IPS-18a (cell line): Measurements from ENCODE around the gene GGCX.

Experiments
- H3K27ac ChIP-seq: one replicate; pipeline ENCODE4 v1.5.1; 2013; ENCODE audit warnings: low read length
- H3K27me3 ChIP-seq: one replicate; pipeline ENCODE4 v1.6.1; 2013; ENCODE audit warnings: mild to moderate bottlenecking, low read length; ENCODE audit not compliant: control insufficient read depth, insufficient read depth
- H3K36me3 ChIP-seq: one replicate; pipeline ENCODE4 v1.6.1; 2013; ENCODE audit warnings: low read depth, low read length; ENCODE audit not compliant: control insufficient read depth
- H3K4me1 ChIP-seq: one replicate; pipeline ENCODE4 v1.6.1; 2013; ENCODE audit warnings: low read depth, low read length; ENCODE audit not compliant: control insufficient read depth
- H3K4me3 ChIP-seq: one replicate; pipeline ENCODE4 v1.5.1; 2013; ENCODE audit warnings: low read length
- H3K9ac ChIP-seq: one replicate; pipeline ENCODE4 v1.6.1; 2013; ENCODE audit warnings: mild to moderate bottlenecking, low read length, moderate library complexity
- H3K9me3 ChIP-seq: one replicate; pipeline ENCODE4 v1.6.1; 2013; ENCODE audit warnings: low read depth, low read length; ENCODE audit not compliant: control insufficient read depth

Gene GGCX

GRCh38 chr2:85501248-85501647 lies 60.0 kb downstream of the GGCX start:
- Histone ChIP-seq H3K36me3 (no peaks in the 10 kb centered on the region), H3K9ac (no peak overlapping the region), H3K27me3 (no peaks in the 10 kb centered on the region), H3K27ac (no peak overlapping the region), H3K9me3 (no peaks in the 10 kb centered on the region), H3K4me3 (no peak overlapping the region), H3K4me1 (no peaks in the 10 kb centered on the region)

GRCh38 chr2:85497944-85498630 lies 63.2 kb downstream of the GGCX start:
- no peaks in the 10 kb centered on the region for H3K4me1 ChIP-seq
- no peak overlapping the region for H3K4me3 ChIP-seq
- H3K36me3 ChIP-seq = no peaks in the 10 kb centered on the region
- no peaks in the 10 kb centered on the region for H3K9me3 ChIP-seq
- no peaks in the 10 kb centered on the region for H3K27me3 ChIP-seq
- H3K27ac ChIP-seq = no peak overlapping the region
- H3K9ac ChIP-seq = no peak overlapping the region

DNA sequence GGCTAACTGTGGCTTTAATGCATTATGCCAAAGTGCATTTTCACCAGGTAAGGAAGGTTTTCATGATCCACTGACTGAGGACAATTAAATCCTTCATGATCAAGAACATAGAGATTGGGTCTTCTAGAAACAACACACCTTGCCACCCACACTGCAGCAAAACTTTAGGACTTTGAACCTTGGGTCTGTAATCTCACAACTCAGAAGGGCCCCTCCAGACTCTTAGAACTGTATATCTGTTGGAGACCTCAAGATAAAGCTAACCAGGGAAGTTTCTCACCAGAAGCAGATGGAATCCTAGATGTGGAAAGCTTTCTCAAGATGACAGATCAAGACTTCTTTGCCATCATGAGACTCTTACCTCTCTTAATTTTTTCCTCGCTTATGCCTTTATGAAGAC lies 64.9 kb downstream of the GGCX start:
- Histone ChIP-seq H3K36me3 (no peaks in the 10 kb centered on the region), H3K9me3 (no peaks in the 10 kb centered on the region), H3K27me3 (no peaks in the 10 kb centered on the region), H3K27ac (no peak overlapping the region), H3K4me1 (no peaks in the 10 kb centered on the region), H3K4me3 (no peak overlapping the region), H3K9ac (no peak overlapping the region)
